Measurements from ENCODE around the gene CDH23. TPM values are rescaled to one million over a fixed set of nuclear protein-coding genes. Genes with fewer than 3 reads are reported as not detected.

Gene CDH23
- total and polyA plus RNA-seq, 2 donors from 2014 or later: 1.1 to 6.4 TPM

DNA sequence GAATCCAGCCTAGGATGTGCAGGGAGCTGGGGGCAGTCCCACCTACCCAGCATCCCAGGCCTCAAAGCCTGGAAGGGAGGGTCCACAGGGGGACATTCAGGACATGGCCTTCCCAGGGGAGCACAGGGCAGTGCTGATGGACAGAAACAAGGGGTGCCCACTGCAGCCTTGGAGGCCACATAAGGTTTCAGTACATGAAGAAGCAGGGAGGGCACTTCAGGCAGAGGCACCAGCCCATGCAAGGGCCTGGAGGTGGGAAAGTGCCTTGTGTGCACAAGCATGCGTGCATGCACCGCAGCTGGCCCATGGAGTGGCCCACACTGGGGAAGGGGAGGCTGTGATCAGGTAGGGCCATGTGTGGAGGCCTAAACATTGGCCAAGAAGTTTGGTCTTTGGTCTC lies 313.8 kb downstream of the CDH23 start:
- DNase-seq: no peak
- no peak overlapping the region for H3K27ac ChIP-seq (ENCODE audit: low read depth in 2 of 2, low read length in 2 of 2)
- intact Hi-C loops (cut with DNase I): no loop called here
- no peaks in the 10 kb centered on the region for H3K36me3 ChIP-seq (ENCODE audit: control insufficient read depth in 2 of 3, insufficient read depth in 3 of 3, low read length in 3 of 3)
- no peak for FAIRE-seq
- no peak overlapping the region for H3K9ac ChIP-seq (ENCODE audit: low read length in 3 of 3)
- H3K4me3 ChIP-seq (ENCODE audit: low read length in 3 of 3): no peak overlapping the region
- peaks cover 0 to 25% (median 11%) of the 10 kb centered on the region in 3 donors for H3K4me1 ChIP-seq (ENCODE audit: control insufficient read depth in 2 of 3, insufficient read depth in 2 of 3, low read depth in 1 of 3, low read length in 3 of 3)
- no peaks in the 10 kb centered on the region for H3K9me3 ChIP-seq (ENCODE audit: control insufficient read depth in 2 of 3, insufficient read depth in 1 of 3, low read length in 3 of 3)
- TF ChIP-seq, protein P1, sequence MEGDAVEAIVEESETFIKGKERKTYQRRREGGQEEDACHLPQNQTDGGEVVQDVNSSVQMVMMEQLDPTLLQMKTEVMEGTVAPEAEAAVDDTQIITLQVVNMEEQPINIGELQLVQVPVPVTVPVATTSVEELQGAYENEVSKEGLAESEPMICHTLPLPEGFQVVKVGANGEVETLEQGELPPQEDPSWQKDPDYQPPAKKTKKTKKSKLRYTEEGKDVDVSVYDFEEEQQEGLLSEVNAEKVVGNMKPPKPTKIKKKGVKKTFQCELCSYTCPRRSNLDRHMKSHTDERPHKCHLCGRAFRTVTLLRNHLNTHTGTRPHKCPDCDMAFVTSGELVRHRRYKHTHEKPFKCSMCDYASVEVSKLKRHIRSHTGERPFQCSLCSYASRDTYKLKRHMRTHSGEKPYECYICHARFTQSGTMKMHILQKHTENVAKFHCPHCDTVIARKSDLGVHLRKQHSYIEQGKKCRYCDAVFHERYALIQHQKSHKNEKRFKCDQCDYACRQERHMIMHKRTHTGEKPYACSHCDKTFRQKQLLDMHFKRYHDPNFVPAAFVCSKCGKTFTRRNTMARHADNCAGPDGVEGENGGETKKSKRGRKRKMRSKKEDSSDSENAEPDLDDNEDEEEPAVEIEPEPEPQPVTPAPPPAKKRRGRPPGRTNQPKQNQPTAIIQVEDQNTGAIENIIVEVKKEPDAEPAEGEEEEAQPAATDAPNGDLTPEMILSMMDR (IDR thresholded peaks at IDR 0.05; ENCODE audit: borderline replicate concordance, extremely low read depth, insufficient read depth): no peak
- H3K27me3 ChIP-seq (ENCODE audit: control insufficient read depth, insufficient read depth, low read length): no peaks in the 10 kb centered on the region

DNA sequence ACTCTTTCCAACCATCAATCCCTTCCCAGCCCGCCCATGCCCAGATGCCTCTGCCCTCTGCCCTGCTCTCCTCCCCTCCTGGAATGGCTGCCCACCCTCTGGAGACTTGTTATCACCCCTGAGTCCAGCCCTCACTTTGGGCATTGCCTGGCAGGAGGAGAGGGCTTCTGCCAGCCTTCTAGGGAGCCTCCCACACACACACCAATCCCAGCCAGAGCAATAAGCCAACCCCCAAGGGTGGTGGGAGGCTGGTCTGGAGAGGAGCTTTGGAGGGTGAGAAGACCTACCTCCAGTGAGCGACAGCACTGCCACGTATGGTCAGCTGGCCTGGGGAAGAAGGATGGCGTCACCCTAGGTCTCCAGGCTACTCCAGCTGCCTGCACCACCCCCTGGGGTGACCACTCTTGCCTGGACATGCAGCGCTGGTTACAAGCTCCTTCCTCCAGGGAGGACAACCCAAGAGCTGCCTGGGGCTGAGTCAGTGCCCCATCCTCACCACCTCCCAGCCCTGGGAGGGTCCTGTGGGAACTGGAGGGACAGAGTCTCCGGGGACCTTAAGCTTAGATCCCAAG lies 314.4 kb downstream of the CDH23 start:
- H3K27me3 ChIP-seq (ENCODE audit: control insufficient read depth, insufficient read depth, low read length): no peaks in the 10 kb centered on the region
- no peak for FAIRE-seq
- intact Hi-C loops (cut with DNase I): no loop called here
- no peaks in the 10 kb centered on the region for H3K36me3 ChIP-seq (ENCODE audit: control insufficient read depth in 2 of 3, insufficient read depth in 3 of 3, low read length in 3 of 3)
- peaks cover 0 to 25% (median 11%) of the 10 kb centered on the region in 3 donors for H3K4me1 ChIP-seq (ENCODE audit: control insufficient read depth in 2 of 3, insufficient read depth in 2 of 3, low read depth in 1 of 3, low read length in 3 of 3)
- H3K9ac ChIP-seq (ENCODE audit: low read length in 3 of 3): no peak overlapping the region
- H3K4me3 ChIP-seq (ENCODE audit: low read length in 3 of 3): no peak overlapping the region
- no peaks in the 10 kb centered on the region for H3K9me3 ChIP-seq (ENCODE audit: control insufficient read depth in 2 of 3, insufficient read depth in 1 of 3, low read length in 3 of 3)
- H3K27ac ChIP-seq (ENCODE audit: low read depth in 2 of 2, low read length in 2 of 2): no peak overlapping the region
- TF ChIP-seq, protein P1 (IDR thresholded peaks at IDR 0.05; ENCODE audit: borderline replicate concordance, extremely low read depth, insufficient read depth): no peak
- DNase-seq: no peak

- no peak for FAIRE-seq
- Histone ChIP-seq H3K36me3 (ENCODE audit: control insufficient read depth in 2 of 3, insufficient read depth in 3 of 3, low read length in 3 of 3) (no peaks in the 10 kb centered on the region), H3K4me3 (ENCODE audit: low read length in 3 of 3) (no peak overlapping the region), H3K9ac (ENCODE audit: low read length in 3 of 3) (no peak overlapping the region), H3K27me3 (ENCODE audit: control insufficient read depth, insufficient read depth, low read length) (no peaks in the 10 kb centered on the region), H3K9me3 (ENCODE audit: control insufficient read depth in 2 of 3, insufficient read depth in 1 of 3, low read length in 3 of 3) (no peaks in the 10 kb centered on the region), H3K27ac (ENCODE audit: low read depth in 2 of 2, low read length in 2 of 2) (no peak overlapping the region), H3K4me1 (ENCODE audit: control insufficient read depth in 2 of 3, insufficient read depth in 2 of 3, low read depth in 1 of 3, low read length in 3 of 3) (peaks cover 0 to 25% (median 11%) of the 10 kb centered on the region in 3 donors)
- no peak for DNase-seq
- TF ChIP-seq, protein P1 (IDR thresholded peaks at IDR 0.05; ENCODE audit: borderline replicate concordance, extremely low read depth, insufficient read depth): no peak
- intact Hi-C loops (cut with DNase I): no loop called here
Observed at GRCh38 chr10:71712170-71712569, 315.4 kb downstream of the CDH23 start.

All from kidney (tissue), 14 donors.